ENCODE measurements around the gene AMDHD1.

The AMDHD1 gene

GRCh38 chr12:95995238-95996031 is 52.3 kb downstream of the AMDHD1 start:
- no peak for DNase-seq
- TF ChIP-seq GATA1 (IDR thresholded peaks at IDR 0.05; ENCODE audit: low read depth, low read length) (no peak), POLR2A (IDR thresholded peaks at IDR 0.05; ENCODE audit: low read length) (no peak)

GRCh38 chr12:95996034-95996658 is 53.0 kb downstream of the AMDHD1 start, which contains the start of gene HAL:
Gene HAL (minus strand): TSS chr12:95996344. CDS start chr12:95995910, 434 bp downstream.
- DNase-seq: no peak

DNA sequence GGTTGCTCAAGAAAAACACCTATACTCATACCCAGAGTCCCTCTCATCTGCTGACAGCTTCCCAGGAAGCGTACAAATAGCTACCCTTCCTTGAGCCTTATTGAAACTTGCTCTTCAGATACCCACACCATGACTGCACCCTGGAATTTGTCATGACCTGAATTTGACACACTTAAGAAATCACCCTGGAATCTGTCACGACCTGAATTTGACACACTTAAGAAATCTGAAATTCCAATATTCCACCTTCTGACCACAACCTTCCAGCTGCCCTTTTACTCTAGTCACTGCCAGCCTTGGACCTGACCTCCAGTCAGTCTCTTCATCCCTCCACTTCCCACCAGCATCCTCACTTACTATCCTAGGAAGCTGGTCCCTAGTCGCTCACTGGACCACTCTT is 54.1 kb downstream of the AMDHD1 start:
- TF ChIP-seq POLR2A (IDR thresholded peaks at IDR 0.05; ENCODE audit: low read length): no peak
- TF ChIP-seq GATA1 (IDR thresholded peaks at IDR 0.05; ENCODE audit: low read depth, low read length): no peak

More at GRCh38 chr12:95996034-95996658, 53.0 kb downstream of the AMDHD1 start, which contains the start of gene HAL:
- TF ChIP-seq POLR2A (IDR thresholded peaks at IDR 0.05; ENCODE audit: low read length) (no peak), GATA1 (IDR thresholded peaks at IDR 0.05; ENCODE audit: low read depth, low read length) (no peak)

DNA sequence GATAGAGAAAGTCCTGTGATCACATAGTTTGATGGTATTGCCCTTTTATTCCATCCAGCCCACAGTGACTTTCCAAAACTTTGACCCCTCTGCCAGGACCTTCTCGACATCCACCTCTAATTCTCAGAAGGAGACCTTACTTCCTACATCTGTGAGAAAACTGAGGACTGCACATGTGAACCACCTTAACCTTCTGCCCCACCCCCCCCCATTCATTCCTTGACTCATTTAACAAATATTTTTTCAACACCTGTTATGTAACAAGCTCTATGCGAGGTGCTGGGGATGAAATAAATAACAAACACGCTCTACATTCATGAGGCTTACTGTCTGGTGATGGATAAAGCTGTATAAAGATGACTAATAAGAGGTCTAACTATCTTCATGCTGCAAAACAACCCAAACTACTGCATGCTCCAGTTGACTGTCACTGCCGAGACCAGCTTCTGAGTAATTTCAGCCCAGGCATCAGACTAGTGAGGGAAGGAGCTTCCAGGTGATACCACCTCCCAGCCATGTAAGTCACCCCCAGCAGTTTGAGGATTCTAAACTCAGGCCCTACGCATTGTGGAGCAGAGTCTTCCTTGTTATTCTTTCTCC is 54.9 kb downstream of the AMDHD1 start:
- no peak for TF ChIP-seq POLR2A (IDR thresholded peaks at IDR 0.05; ENCODE audit: low read length)
- TF ChIP-seq GATA1 (IDR thresholded peaks at IDR 0.05; ENCODE audit: low read depth, low read length): no peak
- DNase-seq: no peak

More for the DNA sequence above, 54.1 kb downstream of the AMDHD1 start:
- DNase-seq: no peak

GRCh38 chr12:95998611-95999286 is 55.6 kb downstream of the AMDHD1 start:
- TF ChIP-seq GATA1 (IDR thresholded peaks at IDR 0.05; ENCODE audit: low read depth, low read length): no peak
- TF ChIP-seq POLR2A (IDR thresholded peaks at IDR 0.05; ENCODE audit: low read length): no peak
- peak; percentile 55 to 66 for DNase-seq

GRCh38 chr12:95999484-95999883 is 56.4 kb downstream of the AMDHD1 start:
- DNase-seq: no peak
- no peak for TF ChIP-seq POLR2A (IDR thresholded peaks at IDR 0.05; ENCODE audit: low read length)
- TF ChIP-seq GATA1 (IDR thresholded peaks at IDR 0.05; ENCODE audit: low read depth, low read length): no peak

GRCh38 chr12:96000858-96001257 is 57.7 kb downstream of the AMDHD1 start:
- TF ChIP-seq POLR2A (IDR thresholded peaks at IDR 0.05; ENCODE audit: low read length): no peak
- no peak for TF ChIP-seq GATA1 (IDR thresholded peaks at IDR 0.05; ENCODE audit: low read depth, low read length)

DNA sequence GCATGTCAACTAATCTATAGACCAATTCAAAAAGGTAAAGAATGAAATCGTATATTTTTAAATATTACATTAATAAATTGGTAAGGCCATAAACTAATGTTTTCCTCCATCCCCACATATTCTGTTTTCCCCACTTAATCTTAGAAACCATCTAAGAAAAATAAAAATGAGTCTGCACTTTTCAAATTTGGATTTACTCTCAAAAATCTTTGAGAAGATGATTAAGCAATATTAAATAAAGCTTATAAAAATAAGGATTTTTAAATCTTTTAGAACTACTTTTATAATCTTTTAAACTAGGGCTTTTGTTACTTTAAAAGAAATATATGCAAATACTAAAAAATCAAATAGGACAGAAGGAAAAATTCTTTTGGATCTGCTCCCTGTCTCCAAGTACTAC is 63.6 kb downstream of the AMDHD1 start:
- DNase-seq: no peak
- no peak for TF ChIP-seq GATA1 (IDR thresholded peaks at IDR 0.05; ENCODE audit: low read depth, low read length)
- TF ChIP-seq POLR2A (IDR thresholded peaks at IDR 0.05; ENCODE audit: low read length): no peak

More at GRCh38 chr12:96000858-96001257, 57.7 kb downstream of the AMDHD1 start:
- DNase-seq: no peak

DNA sequence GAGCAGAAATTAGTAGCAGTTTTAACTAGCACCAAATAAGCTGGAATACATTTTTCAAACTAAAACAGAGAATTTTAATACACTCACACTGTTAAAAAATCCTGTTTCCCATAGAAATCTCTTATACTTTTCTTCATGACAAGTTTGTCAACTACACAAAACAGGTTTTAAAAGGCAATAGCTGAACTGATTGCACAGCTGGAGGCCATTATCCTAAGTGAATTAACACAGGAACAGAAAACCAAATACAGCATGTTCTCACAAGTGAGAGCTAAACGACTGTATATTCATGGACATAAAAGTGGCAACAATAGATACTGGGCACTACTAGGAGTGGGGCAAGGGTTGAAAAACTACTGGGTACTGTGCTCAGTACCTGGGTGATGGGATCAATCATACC is 64.6 kb downstream of the AMDHD1 start:
- TF ChIP-seq POLR2A (IDR thresholded peaks at IDR 0.05; ENCODE audit: low read length) (no peak), GATA1 (IDR thresholded peaks at IDR 0.05; ENCODE audit: low read depth, low read length) (no peak)
- DNase-seq: no peak

DNA sequence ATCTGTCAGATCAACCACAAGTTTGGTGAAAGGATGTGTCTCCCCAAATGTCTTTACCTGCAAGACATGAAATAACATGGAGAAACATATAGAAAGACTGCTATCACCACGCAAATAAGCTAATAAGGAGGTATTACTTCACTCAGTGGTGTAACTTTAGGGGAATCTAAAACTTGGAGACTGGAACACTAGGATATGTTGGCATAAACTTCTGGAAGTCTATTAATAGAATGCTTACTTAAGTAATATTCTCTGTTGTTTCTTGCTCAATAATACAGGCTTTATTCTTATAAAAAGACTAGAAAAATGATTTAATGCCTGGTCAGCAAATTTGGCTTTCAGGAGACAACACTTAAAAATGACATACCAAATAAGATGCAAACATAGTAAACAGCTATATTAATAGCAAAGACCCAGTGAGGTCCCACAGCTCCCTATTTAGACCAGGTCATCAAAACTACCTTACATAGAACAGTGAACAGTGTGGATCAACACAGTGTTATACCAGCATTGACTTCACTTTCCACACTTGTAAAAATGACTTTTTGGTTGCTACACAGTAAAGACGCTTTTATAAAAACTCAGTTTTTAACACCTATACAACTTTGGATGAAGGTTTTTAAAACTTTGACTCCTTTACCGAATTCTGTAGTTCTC is 71.9 kb downstream of the AMDHD1 start:
- no peak for TF ChIP-seq GATA1 (IDR thresholded peaks at IDR 0.05; ENCODE audit: low read depth, low read length)
- no peak for TF ChIP-seq POLR2A (IDR thresholded peaks at IDR 0.05; ENCODE audit: low read length)

GRCh38 chr12:96015672-96016071 is 72.5 kb downstream of the AMDHD1 start:
- peak in 1 of 2 experiments; percentile 19 for DNase-seq
- TF ChIP-seq GATA1 (IDR thresholded peaks at IDR 0.05; ENCODE audit: low read depth, low read length) (no peak), POLR2A (IDR thresholded peaks at IDR 0.05; ENCODE audit: low read length) (no peak)

More for the DNA sequence above, 71.9 kb downstream of the AMDHD1 start:
- no peak for DNase-seq

Data from erythroblast (primary cell).